ENCODE results near the gene COPB1. TPM values are rescaled to one million over a fixed set of nuclear protein-coding genes. Genes with fewer than 3 reads are reported as not detected.

The COPB1 gene, protein sequence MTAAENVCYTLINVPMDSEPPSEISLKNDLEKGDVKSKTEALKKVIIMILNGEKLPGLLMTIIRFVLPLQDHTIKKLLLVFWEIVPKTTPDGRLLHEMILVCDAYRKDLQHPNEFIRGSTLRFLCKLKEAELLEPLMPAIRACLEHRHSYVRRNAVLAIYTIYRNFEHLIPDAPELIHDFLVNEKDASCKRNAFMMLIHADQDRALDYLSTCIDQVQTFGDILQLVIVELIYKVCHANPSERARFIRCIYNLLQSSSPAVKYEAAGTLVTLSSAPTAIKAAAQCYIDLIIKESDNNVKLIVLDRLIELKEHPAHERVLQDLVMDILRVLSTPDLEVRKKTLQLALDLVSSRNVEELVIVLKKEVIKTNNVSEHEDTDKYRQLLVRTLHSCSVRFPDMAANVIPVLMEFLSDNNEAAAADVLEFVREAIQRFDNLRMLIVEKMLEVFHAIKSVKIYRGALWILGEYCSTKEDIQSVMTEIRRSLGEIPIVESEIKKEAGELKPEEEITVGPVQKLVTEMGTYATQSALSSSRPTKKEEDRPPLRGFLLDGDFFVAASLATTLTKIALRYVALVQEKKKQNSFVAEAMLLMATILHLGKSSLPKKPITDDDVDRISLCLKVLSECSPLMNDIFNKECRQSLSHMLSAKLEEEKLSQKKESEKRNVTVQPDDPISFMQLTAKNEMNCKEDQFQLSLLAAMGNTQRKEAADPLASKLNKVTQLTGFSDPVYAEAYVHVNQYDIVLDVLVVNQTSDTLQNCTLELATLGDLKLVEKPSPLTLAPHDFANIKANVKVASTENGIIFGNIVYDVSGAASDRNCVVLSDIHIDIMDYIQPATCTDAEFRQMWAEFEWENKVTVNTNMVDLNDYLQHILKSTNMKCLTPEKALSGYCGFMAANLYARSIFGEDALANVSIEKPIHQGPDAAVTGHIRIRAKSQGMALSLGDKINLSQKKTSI
- 276 and 314 TPM in 2 replicates for total RNA-seq

DNA sequence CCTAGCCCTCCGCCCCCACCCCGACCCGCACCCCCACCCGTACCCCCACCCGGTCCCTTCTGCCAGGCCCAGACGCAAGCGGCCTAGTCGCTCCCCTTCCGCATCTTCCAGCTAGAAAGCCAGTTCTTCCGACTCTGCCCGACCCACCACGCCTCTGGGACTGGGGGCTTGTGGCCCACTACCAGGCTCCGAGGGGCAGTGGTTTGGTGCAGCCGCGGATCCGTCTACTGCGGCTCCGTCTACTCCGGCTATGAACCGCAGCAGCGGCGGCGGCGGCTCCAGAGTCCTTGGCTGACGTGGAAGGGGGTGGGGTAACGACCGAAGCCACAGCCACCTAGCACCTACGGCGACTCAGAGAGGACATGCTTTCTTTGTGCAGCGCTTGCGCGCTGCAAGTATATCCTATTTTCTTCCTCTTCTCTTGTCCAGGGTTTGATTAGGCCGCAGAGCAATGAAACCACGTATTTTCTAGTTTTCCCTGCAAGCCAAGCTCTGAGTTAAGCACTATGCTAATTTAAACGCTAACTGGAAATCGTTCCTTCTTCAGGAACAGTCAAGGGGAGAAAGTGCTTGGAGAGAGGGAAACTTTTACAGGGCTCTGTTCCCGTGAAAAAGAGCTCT, at the start of gene COPB1:
COPB1 (minus strand) TSS at position 252 of the 621 bp plus-strand sequence. CDS start 883 bp downstream, outside the sequence.

DNA sequence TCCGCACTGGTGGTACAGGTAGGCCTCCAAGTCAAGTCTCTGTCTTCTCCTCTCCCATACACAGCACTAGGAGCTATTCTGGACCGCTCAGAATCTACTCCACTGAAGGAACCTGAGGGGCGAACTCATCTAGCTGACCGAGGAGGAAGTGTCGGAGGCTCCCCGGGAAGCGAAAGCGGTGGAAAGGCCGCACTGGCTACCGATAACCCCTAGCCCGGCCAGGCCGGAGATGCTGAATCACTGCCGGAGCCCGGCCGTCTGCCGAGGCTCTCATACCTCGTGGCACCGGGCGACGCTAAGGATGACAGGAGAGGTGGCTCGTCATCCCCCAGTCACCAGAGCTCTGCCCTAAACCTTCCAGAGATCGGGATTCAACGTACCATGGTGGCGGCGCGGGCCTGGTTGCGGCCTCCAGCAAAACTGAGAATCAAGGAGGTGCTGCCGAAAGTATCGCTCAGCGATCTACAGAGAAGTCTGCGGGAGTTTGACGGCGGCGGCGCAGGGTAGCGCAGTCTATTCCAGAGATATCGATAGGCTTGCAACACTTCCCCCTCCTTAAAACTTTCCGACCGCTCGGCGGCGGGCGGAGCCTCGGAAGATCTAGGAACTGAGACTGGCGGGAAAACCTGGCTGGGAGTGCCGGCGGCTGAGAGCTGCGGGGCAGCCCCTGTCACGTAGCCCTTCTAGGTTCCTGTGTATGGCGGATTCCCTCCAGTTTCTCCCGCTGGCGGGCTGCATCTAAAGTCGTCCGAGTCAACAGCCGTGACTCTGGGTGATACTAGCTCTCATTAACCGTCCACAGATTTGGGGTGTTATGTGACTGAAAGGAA, 20.5 kb upstream of the COPB1 start, which contains the start of gene PSMA1:
PSMA1 (minus strand) TSS at position 470 of the 830 bp plus-strand sequence; CDS start at position 383, 87 bp downstream.

Small RNA genes within 50 kb of the gene (small RNA-seq; reads per million reads assigned to genes)
- not detected for gene RNU7-49P

Other genes with a start within 250 kb of the COPB1 start
- 167 and 214 TPM in 2 replicates for gene RRAS2, start 140.6 kb downstream of the COPB1 start, total RNA-seq
- 79.5 and 80.0 TPM in 2 replicates for gene PSMA1, start 20.6 kb upstream of the COPB1 start, total RNA-seq
- gene PDE3B, start 144.0 kb upstream of the COPB1 start, total RNA-seq, result 1.7 and 3.6 TPM in 2 replicates

Measured in hair follicle dermal papilla cell (primary cell).